Stimulated activated naive CD8-positive, alpha-beta T cell treated with anti-CD3 and anti-CD28 coated beads, Interleukin-15, amount 100 ng/mL, for 72 hours (primary cell): ENCODE measurements around the gene RANBP3.
A peak's percentile ranks its signal among the peaks of the same experiment; 100 is the strongest.

Experiments used
- ATAC-seq: fragments of 150-1000 bp; cut with Tn5 transposase; 2 replicates; pipeline ENCODE4 v1.10.0; 2021; ENCODE audit warnings: mild to moderate bottlenecking, moderate library complexity
- DNase-seq, 2 donors: peaks; one replicate each; pipeline ENCODE4 v3.0.0; 2021 to 2022
- H3K27ac Mint-ChIP-seq, 2 donors: one replicate each; pipeline ENCODE4 v1.8.0; 2022; ENCODE audit warnings: mild to moderate bottlenecking in 2 of 2, mixed read lengths in 2 of 2, moderate library complexity in 2 of 2
- H3K27me3 Mint-ChIP-seq: one replicate; pipeline ENCODE4 v1.8.0; 2022; ENCODE audit warnings: mixed read lengths
- H3K4me1 Mint-ChIP-seq: one replicate; pipeline ENCODE4 v1.8.0; 2022; ENCODE audit warnings: mild to moderate bottlenecking, mixed read lengths
- H3K4me3 Mint-ChIP-seq, 2 donors: one replicate each; pipeline ENCODE4 v1.8.0; 2022; ENCODE audit warnings: mild to moderate bottlenecking in 2 of 2, mixed read lengths in 2 of 2, moderate library complexity in 1 of 2
- H3K9me3 Mint-ChIP-seq, 2 donors: one replicate each; pipeline ENCODE4 v1.8.0; 2022; ENCODE audit warnings: mixed read lengths in 2 of 2

Gene RANBP3

GRCh38 chr19:5955636-5955935 lies 22.4 kb downstream of the RANBP3 start:
- H3K27ac Mint-ChIP-seq: no peak overlapping the region
- DNase-seq: no peak

GRCh38 chr19:5954293-5954692 lies 23.6 kb downstream of the RANBP3 start:
- no peaks in the 10 kb centered on the region for H3K27me3 Mint-ChIP-seq
- ATAC-seq: no peak

More at GRCh38 chr19:5955636-5955935, 22.4 kb downstream of the RANBP3 start:
- Mint-ChIP-seq H3K4me3 (peak overlapping the region in 1 of 2 donors; percentile 19), H3K27me3 (no peaks in the 10 kb centered on the region), H3K9me3 (no peaks in the 10 kb centered on the region), H3K4me1 (peaks cover 100% of the 10 kb centered on the region)
- no peak for ATAC-seq

GRCh38 chr19:5953680-5954213 lies 24.2 kb downstream of the RANBP3 start:
- Mint-ChIP-seq H3K27me3 (no peaks in the 10 kb centered on the region), H3K4me1 (peaks cover 100% of the 10 kb centered on the region), H3K9me3 (no peaks in the 10 kb centered on the region), H3K4me3 (peak overlapping the region; percentile 75 to 78), H3K27ac (peak overlapping the region; percentile 95 to 99)
- ATAC-seq (peak; percentile 51), DNase-seq (peak in 1 of 2 donors; percentile 49)

More at GRCh38 chr19:5954293-5954692, 23.6 kb downstream of the RANBP3 start:
- H3K9me3 Mint-ChIP-seq: no peaks in the 10 kb centered on the region
- peak overlapping the region; percentile 75 to 78 for H3K4me3 Mint-ChIP-seq
- DNase-seq: no peak
- H3K27ac Mint-ChIP-seq: peak overlapping the region; percentile 95 to 99
- H3K4me1 Mint-ChIP-seq: peaks cover 100% of the 10 kb centered on the region

- peak in 1 of 2 donors; percentile 39 for DNase-seq
- H3K4me3 Mint-ChIP-seq: peak overlapping the region; percentile 75 to 78
Measured at GRCh38 chr19:5953030-5953589, 24.8 kb downstream of the RANBP3 start.

GRCh38 chr19:5952193-5953029 lies 25.5 kb downstream of the RANBP3 start:
- Mint-ChIP-seq H3K27ac (peak overlapping the region; percentile 95 to 99), H3K27me3 (no peaks in the 10 kb centered on the region), H3K4me1 (peaks cover 100% of the 10 kb centered on the region), H3K9me3 (no peaks in the 10 kb centered on the region), H3K4me3 (peak overlapping the region; percentile 75 to 78)
- ATAC-seq (no peak), DNase-seq (no peak)

More at GRCh38 chr19:5953030-5953589, 24.8 kb downstream of the RANBP3 start:
- no peaks in the 10 kb centered on the region for H3K27me3 Mint-ChIP-seq
- H3K4me1 Mint-ChIP-seq: peaks cover 100% of the 10 kb centered on the region
- H3K9me3 Mint-ChIP-seq: no peaks in the 10 kb centered on the region
- H3K27ac Mint-ChIP-seq: peak overlapping the region; percentile 95 to 99
- peak; percentile 47 for ATAC-seq

GRCh38 chr19:5951338-5951861 lies 26.5 kb downstream of the RANBP3 start:
- Mint-ChIP-seq H3K4me1 (peaks cover 100% of the 10 kb centered on the region), H3K27ac (peak overlapping the region; percentile 95 to 99), H3K4me3 (peak overlapping the region; percentile 42 to 65), H3K9me3 (no peaks in the 10 kb centered on the region), H3K27me3 (no peaks in the 10 kb centered on the region)
- DNase-seq (no peak), ATAC-seq (no peak)

GRCh38 chr19:5950741-5951140 lies 27.2 kb downstream of the RANBP3 start:
- DNase-seq (no peak), ATAC-seq (no peak)
- H3K9me3 Mint-ChIP-seq: no peaks in the 10 kb centered on the region
- H3K4me1 Mint-ChIP-seq: peaks cover 100% of the 10 kb centered on the region
- peak overlapping the region; percentile 66 to 93 for H3K27ac Mint-ChIP-seq
- no peaks in the 10 kb centered on the region for H3K27me3 Mint-ChIP-seq
- H3K4me3 Mint-ChIP-seq: peak overlapping the region; percentile 65 to 83

- Mint-ChIP-seq H3K27ac (peak overlapping the region; percentile 96 to 98), H3K4me1 (peaks cover 100% of the 10 kb centered on the region), H3K9me3 (no peaks in the 10 kb centered on the region), H3K4me3 (peak overlapping the region; percentile 65 to 83), H3K27me3 (no peaks in the 10 kb centered on the region)
- ATAC-seq (peak; percentile 67), DNase-seq (peak; percentile 26 to 43)
Measured at GRCh38 chr19:5949792-5950305, 28.1 kb downstream of the RANBP3 start.

GRCh38 chr19:5948752-5949564 lies 29.0 kb downstream of the RANBP3 start:
- peak; percentile 61 for ATAC-seq

GRCh38 chr19:5947435-5947834 lies 30.5 kb downstream of the RANBP3 start:
- Mint-ChIP-seq H3K4me1 (peaks cover 94% of the 10 kb centered on the region), H3K4me3 (peak overlapping the region in 1 of 2 donors; percentile 54), H3K27ac (peak overlapping the region; percentile 68 to 69), H3K27me3 (no peaks in the 10 kb centered on the region), H3K9me3 (no peaks in the 10 kb centered on the region)
- ATAC-seq: no peak
- no peak for DNase-seq

More at GRCh38 chr19:5948752-5949564, 29.0 kb downstream of the RANBP3 start:
- peak in 1 of 2 donors; percentile 26 for DNase-seq
- Mint-ChIP-seq H3K4me3 (peak overlapping the region; percentile 65 to 83), H3K9me3 (no peaks in the 10 kb centered on the region), H3K27ac (peak overlapping the region; percentile 96 to 98), H3K4me1 (peaks cover 100% of the 10 kb centered on the region), H3K27me3 (no peaks in the 10 kb centered on the region)

- no peaks in the 10 kb centered on the region for H3K9me3 Mint-ChIP-seq
- peaks cover 56% of the 10 kb centered on the region for H3K4me1 Mint-ChIP-seq
- H3K27ac Mint-ChIP-seq: peak overlapping the region; percentile 65 to 78
- DNase-seq: no peak
- H3K4me3 Mint-ChIP-seq: no peak overlapping the region
- peak; percentile 33 for ATAC-seq
- no peaks in the 10 kb centered on the region for H3K27me3 Mint-ChIP-seq
Measured at GRCh38 chr19:5943623-5944022, 34.3 kb downstream of the RANBP3 start.

- no peak overlapping the region for H3K4me3 Mint-ChIP-seq
- H3K4me1 Mint-ChIP-seq: peaks cover 50% of the 10 kb centered on the region
- DNase-seq (no peak), ATAC-seq (no peak)
- H3K9me3 Mint-ChIP-seq: no peaks in the 10 kb centered on the region
- H3K27me3 Mint-ChIP-seq: no peaks in the 10 kb centered on the region
- no peak overlapping the region for H3K27ac Mint-ChIP-seq
Measured at GRCh38 chr19:5943045-5943444, 34.9 kb downstream of the RANBP3 start.

- H3K4me1 Mint-ChIP-seq: peaks cover 36% of the 10 kb centered on the region
- no peaks in the 10 kb centered on the region for H3K27me3 Mint-ChIP-seq
- ATAC-seq (no peak), DNase-seq (no peak)
- H3K27ac Mint-ChIP-seq: no peak overlapping the region
- no peaks in the 10 kb centered on the region for H3K9me3 Mint-ChIP-seq
- no peak overlapping the region for H3K4me3 Mint-ChIP-seq
Measured at GRCh38 chr19:5941673-5942072, 36.3 kb downstream of the RANBP3 start.

- Mint-ChIP-seq H3K4me1 (peaks cover 25% of the 10 kb centered on the region), H3K27me3 (no peaks in the 10 kb centered on the region), H3K27ac (peak overlapping the region in 1 of 2 donors; percentile 33), H3K4me3 (no peak overlapping the region), H3K9me3 (no peaks in the 10 kb centered on the region)
- ATAC-seq (no peak), DNase-seq (no peak)
Measured at GRCh38 chr19:5940260-5941208, 37.4 kb downstream of the RANBP3 start.
